Inferior parietal cortex (tissue), 1 donor: Measurements from ENCODE around the gene CRYZ.
"Not testable (repeated sequence)": the region's sequence is repeated elsewhere in the genome, so short reads cannot be mapped to it uniquely, and the experiment has no call there.

Experiments
- DNase-seq: peaks from one replicate; pipeline ENCODE4 v3.0.0-alpha.2; 2016; ENCODE audit errors: extremely low spot score

Gene CRYZ

DNA sequence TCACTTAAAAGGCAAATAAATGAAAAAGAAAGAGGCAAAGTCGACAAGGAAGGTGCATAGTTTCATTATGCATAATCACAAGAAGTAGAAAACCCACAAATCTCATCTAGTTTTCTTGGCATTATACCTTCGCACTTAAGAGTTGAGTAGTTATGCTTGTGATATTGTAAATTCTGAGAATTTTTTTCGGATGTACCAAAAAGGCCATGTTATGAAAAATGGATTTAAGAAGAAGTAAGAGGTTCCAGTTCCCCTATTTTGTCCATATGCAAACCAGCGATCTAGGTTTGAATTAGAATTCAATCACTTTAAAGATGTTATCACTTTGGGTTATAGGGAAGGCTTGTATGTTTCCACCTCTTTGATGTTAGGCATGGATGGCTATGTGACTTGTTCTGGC is 51.4 kb downstream of the CRYZ start:
- no peak for DNase-seq

DNA sequence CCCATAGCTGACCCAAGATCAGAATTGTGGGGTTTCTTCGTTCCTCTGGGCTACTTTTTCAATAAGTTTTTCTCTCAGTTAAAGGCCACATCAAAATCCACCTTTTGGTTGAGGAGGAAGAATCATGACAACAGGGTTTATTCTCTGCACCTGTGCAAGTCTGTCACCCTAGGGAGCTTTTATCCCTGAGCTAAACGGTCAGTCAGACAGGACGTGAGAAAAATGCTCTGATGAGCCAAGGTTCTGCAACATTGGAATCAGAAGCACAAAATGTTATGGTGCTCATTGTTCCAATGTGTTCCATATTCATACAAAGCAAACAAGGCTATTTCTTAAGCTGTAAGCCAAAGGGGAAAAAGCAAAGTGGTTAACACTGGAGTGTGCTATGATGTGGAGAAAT is 51.8 kb downstream of the CRYZ start:
- no peak for DNase-seq

DNA sequence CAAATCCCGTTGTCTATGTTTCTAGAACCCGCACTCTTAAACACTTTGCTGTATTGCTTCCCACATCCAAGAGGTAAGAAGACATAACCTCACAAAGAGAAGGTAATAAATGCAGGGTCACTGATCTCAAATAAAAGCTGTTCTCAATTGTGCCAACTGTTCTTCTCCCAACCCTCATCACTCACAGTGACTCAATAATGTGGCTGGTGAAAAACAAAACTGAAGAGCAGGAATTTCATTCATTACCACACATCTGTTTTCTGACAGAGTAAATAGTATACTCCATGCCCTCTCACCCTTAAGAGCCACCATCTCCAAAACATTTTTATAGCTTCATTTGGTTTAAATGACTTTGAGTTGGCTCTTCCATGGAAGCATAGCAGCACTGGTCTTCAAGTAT is 53.0 kb downstream of the CRYZ start:
- no peak for DNase-seq

DNA sequence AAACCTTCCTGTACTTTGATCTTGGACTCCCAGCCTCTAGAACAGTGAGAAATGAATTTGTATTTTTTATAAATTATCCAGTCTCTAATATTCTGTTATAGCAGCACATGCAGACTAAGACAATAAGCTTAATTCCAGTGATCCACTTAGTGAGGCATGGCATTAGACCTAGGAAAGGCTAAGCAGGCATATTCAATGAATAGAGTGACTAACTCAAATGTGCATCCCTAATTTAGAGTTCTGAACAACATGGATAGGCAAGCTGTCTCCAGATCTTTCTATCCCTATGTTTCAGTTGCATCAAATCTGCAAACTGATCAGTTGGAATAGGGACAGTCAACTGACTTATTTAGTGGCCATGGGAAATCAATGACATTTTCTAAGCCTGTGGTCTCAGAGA is 54.9 kb downstream of the CRYZ start:
- no peak for DNase-seq

DNA sequence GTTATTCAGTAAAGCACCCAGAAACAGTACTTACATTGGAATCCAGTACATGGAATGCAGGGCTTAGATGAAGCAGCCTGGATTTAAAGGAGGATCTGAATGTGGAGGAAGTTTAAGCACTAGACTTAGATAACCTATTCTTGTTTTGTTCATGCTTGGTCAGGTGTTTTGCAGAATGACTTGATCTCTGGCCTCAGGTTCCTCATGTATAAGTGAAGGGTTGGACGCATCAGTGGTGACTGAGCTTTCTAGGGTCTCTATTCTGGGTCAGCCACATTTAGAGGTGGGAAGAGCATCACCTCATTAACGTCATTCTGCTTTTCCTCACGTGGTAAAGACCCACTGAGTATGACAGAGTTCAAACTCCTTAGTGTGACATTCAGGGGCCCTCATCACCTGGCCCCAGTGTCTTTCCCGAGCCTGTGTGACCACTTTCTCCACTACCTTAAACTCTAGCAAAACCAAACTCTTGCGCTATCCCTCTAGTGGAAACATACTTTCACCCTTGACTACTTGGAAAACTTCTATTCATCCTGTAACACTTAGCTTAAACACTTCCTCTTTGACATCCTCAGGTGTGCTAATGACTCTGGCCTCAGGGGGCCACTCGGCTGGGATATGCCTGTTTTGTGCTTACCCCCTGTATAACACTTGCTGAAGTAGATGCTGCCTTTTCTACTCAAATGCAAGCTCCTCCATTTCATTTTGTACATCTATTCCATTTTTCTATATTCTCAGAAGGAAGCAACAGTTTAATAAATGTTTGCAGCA is 58.4 kb downstream of the CRYZ start:
- DNase-seq = no peak

DNA sequence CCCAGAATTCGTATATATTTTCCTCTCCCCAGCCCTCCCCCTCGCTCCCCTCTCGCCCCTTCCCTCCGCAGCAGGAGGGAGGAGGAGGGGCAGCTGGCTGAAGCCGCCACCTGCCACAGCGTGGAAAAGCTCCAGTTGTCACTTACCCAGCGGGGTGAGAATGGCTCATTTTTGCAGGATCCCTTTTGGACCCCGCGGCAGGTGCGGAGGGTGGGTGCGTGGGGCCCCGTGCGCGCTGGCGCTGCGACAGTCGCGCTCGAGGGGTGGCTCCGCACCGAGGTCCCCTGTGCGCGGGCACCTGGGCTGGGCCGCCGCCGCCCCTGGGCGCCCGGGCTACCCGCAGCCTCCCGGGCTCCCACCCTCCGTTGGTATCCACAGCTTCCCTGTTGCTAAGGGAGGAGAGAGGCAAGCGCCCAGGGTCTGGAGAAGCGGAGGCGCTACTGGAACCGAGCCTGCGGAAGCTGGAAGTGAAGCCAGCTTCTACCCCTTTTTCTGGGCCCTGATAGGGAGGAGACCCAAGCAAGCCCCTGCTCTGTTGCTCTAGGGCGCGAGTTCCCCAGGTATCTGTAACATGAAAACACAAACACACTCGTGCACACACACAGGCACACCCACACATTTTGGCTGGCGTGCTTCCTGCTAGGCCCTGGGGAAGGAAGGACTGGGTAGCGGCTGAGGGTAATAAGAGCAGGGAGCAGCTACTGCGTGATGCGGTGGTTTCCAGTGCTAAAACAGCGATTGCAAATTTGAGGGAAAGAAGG is 59.3 kb downstream of the CRYZ start, which contains the start of gene ERICH3:
TSS of gene ERICH3 (minus strand) at position 442 of the 761 bp plus-strand sequence. CDS start at position 169, 273 bp downstream.
- DNase-seq = no peak

DNA sequence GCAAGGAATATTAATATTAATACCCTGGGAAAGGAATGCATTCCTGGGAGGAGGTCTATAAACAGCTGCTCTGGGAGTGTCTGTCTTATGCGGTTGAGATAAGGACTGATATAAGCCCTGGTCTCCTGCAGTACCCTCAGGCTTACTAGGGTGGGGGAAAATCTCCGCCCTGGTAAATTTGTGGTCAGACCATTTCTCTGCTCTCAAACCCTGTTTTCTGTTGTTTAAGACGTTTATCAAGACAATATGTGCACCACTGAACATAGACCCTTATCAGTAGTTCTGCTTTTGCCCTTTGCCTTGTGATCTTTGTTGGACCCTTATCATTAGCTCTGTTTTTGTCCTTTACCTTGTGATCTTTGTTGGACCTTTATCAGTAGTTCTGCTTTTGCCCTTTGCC is 62.0 kb downstream of the CRYZ start:
- DNase-seq = not testable (repeated sequence)
